ENCODE measurements around the gene SEPTIN8.

DNA sequence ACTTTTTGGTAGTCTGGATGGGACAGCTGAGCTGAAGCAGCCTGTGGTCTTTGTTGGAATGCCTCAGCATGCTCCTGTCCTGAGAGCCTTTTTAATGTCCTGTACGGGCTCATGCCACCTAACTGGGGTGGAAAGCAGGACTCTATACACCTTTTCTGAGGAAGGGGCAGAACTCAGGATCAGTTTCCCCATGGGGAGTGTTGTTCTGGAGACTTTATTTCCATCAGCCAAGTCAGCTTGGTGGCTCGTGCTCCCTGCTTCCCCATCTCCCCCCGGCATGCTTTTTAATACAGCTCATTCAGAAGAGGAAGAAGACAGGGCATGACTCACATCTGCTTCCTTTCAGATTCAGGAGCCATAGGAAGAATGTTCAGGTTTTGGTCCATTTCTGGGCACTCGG, 5.1 kb upstream of the SEPTIN8 start:
- TF ChIP-seq TAF1 (IDR thresholded peaks at IDR 0.05; ENCODE audit: borderline replicate concordance, low read depth, low read length) = peak; percentile 28; the same call in 1 of the 2 replicates
- TF ChIP-seq, protein P1, sequence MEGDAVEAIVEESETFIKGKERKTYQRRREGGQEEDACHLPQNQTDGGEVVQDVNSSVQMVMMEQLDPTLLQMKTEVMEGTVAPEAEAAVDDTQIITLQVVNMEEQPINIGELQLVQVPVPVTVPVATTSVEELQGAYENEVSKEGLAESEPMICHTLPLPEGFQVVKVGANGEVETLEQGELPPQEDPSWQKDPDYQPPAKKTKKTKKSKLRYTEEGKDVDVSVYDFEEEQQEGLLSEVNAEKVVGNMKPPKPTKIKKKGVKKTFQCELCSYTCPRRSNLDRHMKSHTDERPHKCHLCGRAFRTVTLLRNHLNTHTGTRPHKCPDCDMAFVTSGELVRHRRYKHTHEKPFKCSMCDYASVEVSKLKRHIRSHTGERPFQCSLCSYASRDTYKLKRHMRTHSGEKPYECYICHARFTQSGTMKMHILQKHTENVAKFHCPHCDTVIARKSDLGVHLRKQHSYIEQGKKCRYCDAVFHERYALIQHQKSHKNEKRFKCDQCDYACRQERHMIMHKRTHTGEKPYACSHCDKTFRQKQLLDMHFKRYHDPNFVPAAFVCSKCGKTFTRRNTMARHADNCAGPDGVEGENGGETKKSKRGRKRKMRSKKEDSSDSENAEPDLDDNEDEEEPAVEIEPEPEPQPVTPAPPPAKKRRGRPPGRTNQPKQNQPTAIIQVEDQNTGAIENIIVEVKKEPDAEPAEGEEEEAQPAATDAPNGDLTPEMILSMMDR (IDR thresholded peaks at IDR 0.05) = no peak
- TF ChIP-seq TEAD4 (IDR thresholded peaks at IDR 0.05; ENCODE audit: borderline replicate concordance, insufficient read depth) = peak; percentile 46; the same call in 1 of the 2 replicates
- no peak for TF ChIP-seq MEF2A (IDR thresholded peaks at IDR 0.05; ENCODE audit: borderline replicate concordance, low read depth)
- TF ChIP-seq, protein P2, sequence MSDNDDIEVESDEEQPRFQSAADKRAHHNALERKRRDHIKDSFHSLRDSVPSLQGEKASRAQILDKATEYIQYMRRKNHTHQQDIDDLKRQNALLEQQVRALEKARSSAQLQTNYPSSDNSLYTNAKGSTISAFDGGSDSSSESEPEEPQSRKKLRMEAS (IDR thresholded peaks at IDR 0.05; ENCODE audit: low read depth) = peak; percentile 88
- peak; percentile 78 for TF ChIP-seq JUND (IDR thresholded peaks at IDR 0.05)
- no peak for TF ChIP-seq RCOR1 (IDR thresholded peaks at IDR 0.05; ENCODE audit: low read length)
- TF ChIP-seq, protein P3, sequence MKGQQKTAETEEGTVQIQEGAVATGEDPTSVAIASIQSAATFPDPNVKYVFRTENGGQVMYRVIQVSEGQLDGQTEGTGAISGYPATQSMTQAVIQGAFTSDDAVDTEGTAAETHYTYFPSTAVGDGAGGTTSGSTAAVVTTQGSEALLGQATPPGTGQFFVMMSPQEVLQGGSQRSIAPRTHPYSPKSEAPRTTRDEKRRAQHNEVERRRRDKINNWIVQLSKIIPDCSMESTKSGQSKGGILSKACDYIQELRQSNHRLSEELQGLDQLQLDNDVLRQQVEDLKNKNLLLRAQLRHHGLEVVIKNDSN (IDR thresholded peaks at IDR 0.05; ENCODE audit: borderline replicate concordance, low read depth) = no peak
- TF ChIP-seq FOXJ3 (CRISPR knock-in tag; IDR thresholded peaks at IDR 0.05) = no peak
- TF ChIP-seq CHD2 (IDR thresholded peaks at IDR 0.05; ENCODE audit: low read length, partially characterized antibody) = no peak
- TF ChIP-seq TCF12 (IDR thresholded peaks at IDR 0.05) = peak; percentile 54; the same call in 1 of the 2 replicates
